ENCODE data around the gene UBTF. TPM values are rescaled to one million over a fixed set of nuclear protein-coding genes. Genes with fewer than 3 reads are reported as not detected.

Gene UBTF
- total and polyA plus RNA-seq, 2 of the 8 experiments (the other 6 are each of a cell fraction or from before 2014, with no cell fraction given): 14.7 to 106 TPM

DNA sequence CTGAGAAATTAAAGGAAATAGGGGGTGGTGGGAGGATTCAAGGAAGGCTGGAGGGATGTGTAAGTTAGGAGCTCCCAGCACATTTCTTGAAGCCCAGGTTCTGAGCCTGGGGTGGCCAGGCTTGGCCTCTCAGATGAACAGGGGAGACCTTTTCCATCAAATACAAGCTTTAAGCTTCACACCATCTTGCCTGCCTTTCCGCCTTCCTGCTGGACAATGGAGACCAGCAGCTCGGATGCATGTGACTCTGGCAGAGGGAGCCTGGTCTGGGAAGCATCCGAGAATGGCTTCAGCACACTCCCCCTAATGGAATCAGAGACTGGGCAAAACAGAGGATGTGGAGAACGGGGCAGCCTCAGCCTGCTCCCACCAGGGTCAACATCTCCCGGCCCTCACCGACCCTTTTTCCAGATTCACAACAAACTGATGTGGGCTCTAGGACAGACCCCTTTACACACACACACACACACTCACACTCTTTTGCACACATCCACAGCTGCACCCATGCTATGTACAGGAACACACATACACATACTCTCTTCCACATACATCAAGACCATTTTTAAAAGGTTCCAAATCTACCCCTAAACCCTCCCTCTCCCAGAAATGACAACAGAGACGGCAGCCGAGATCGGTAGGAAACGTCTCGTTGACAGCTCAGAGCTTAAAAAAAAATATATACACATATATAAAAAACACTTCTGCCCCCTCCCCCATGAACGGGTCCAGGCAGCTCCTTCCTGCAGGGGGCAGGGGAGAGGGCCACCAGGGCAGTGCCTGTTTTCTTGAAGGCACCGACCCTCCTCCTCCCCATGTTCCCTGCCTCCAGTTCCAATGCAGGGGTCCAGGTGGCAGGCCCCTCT, 13.3 kb downstream of the UBTF start (continued):
- TF ChIP-seq CHD7 (IDR thresholded peaks at IDR 0.05; ENCODE audit: insufficient replicate concordance, low read length) (no peak), RXRA (IDR thresholded peaks at IDR 0.05; ENCODE audit: insufficient read depth, low read depth, low read length) (no peak), SP4 (IDR thresholded peaks at IDR 0.05; ENCODE audit: low read length) (no peak), CHD1 (IDR thresholded peaks at IDR 0.05; ENCODE audit: low read depth, low read length) (no peak), CREB1 (IDR thresholded peaks at IDR 0.05) (no peak)
- TF ChIP-seq, protein P1, sequence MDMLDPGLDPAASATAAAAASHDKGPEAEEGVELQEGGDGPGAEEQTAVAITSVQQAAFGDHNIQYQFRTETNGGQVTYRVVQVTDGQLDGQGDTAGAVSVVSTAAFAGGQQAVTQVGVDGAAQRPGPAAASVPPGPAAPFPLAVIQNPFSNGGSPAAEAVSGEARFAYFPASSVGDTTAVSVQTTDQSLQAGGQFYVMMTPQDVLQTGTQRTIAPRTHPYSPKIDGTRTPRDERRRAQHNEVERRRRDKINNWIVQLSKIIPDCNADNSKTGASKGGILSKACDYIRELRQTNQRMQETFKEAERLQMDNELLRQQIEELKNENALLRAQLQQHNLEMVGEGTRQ (IDR thresholded peaks at IDR 0.05; ENCODE audit: low read length): no peak
